ENCODE results near the gene MNS1.

- TF ChIP-seq, protein P1, sequence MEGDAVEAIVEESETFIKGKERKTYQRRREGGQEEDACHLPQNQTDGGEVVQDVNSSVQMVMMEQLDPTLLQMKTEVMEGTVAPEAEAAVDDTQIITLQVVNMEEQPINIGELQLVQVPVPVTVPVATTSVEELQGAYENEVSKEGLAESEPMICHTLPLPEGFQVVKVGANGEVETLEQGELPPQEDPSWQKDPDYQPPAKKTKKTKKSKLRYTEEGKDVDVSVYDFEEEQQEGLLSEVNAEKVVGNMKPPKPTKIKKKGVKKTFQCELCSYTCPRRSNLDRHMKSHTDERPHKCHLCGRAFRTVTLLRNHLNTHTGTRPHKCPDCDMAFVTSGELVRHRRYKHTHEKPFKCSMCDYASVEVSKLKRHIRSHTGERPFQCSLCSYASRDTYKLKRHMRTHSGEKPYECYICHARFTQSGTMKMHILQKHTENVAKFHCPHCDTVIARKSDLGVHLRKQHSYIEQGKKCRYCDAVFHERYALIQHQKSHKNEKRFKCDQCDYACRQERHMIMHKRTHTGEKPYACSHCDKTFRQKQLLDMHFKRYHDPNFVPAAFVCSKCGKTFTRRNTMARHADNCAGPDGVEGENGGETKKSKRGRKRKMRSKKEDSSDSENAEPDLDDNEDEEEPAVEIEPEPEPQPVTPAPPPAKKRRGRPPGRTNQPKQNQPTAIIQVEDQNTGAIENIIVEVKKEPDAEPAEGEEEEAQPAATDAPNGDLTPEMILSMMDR (IDR thresholded peaks at IDR 0.05; ENCODE audit: insufficient read depth, low read depth, low read length), result no peak
- TF ChIP-seq EZH2 (IDR thresholded peaks at IDR 0.05; ENCODE audit: insufficient read depth, low read length), result no peak
Observed at GRCh38 chr15:56464893-56465520, at the start of gene MNS1.
